HUES6 (cell line): Measurements from ENCODE around the gene SH3TC2.

Experiments used
- H3K27ac ChIP-seq: 2 replicates; pipeline ENCODE4 v1.7.0; 2013; ENCODE audit warnings: low read depth, mild to moderate bottlenecking, low read length, inconsistent platforms
- H3K27me3 ChIP-seq: 2 replicates; pipeline ENCODE4 v1.6.1; 2013; ENCODE audit warnings: low read length; ENCODE audit not compliant: control insufficient read depth, insufficient read depth
- H3K36me3 ChIP-seq: 2 replicates; pipeline ENCODE4 v1.6.1; 2013; ENCODE audit warnings: low read length; ENCODE audit not compliant: control insufficient read depth, insufficient read depth
- H3K4me1 ChIP-seq: 2 replicates; pipeline ENCODE4 v1.6.1; 2013; ENCODE audit warnings: low read length; ENCODE audit not compliant: control insufficient read depth, insufficient read depth
- H3K4me3 ChIP-seq: 2 replicates; pipeline ENCODE4 v1.5.1; 2013; ENCODE audit warnings: low read depth, low read length
- H3K9ac ChIP-seq: one replicate; pipeline ENCODE4 v1.6.1; 2013; ENCODE audit warnings: mild to moderate bottlenecking, low read length
- H3K9me3 ChIP-seq: 2 replicates; pipeline ENCODE4 v1.6.1; 2013; ENCODE audit warnings: low read depth, low read length; ENCODE audit not compliant: control insufficient read depth, insufficient read depth

The SH3TC2 gene

GRCh38 chr5:148972974-148973374 lies 89.9 kb downstream of the SH3TC2 start:
- Histone ChIP-seq H3K4me1 (peaks cover 22% of the 10 kb centered on the region), H3K9me3 (no peaks in the 10 kb centered on the region), H3K36me3 (no peaks in the 10 kb centered on the region), H3K9ac (no peak overlapping the region), H3K4me3 (no peak overlapping the region), H3K27ac (no peak overlapping the region), H3K27me3 (no peaks in the 10 kb centered on the region)

- H3K9me3 ChIP-seq, result no peaks in the 10 kb centered on the region
- peaks cover 21% of the 10 kb centered on the region for H3K4me1 ChIP-seq
Measured at GRCh38 chr5:148972396-148972795, 90.5 kb downstream of the SH3TC2 start.

GRCh38 chr5:148970876-148971275 lies 92.0 kb downstream of the SH3TC2 start:
- Histone ChIP-seq H3K27me3 (no peaks in the 10 kb centered on the region), H3K9me3 (no peaks in the 10 kb centered on the region), H3K9ac (no peak overlapping the region), H3K4me3 (no peak overlapping the region), H3K4me1 (peaks cover 10% of the 10 kb centered on the region; the same call in 1 of the 2 replicates), H3K27ac (no peak overlapping the region), H3K36me3 (no peaks in the 10 kb centered on the region)

More at GRCh38 chr5:148972396-148972795, 90.5 kb downstream of the SH3TC2 start:
- Histone ChIP-seq H3K4me3 (no peak overlapping the region), H3K36me3 (no peaks in the 10 kb centered on the region), H3K9ac (no peak overlapping the region), H3K27ac (no peak overlapping the region), H3K27me3 (no peaks in the 10 kb centered on the region)

GRCh38 chr5:148970228-148970627 lies 92.6 kb downstream of the SH3TC2 start:
- Histone ChIP-seq H3K9ac (no peak overlapping the region), H3K4me1 (peaks cover 10% of the 10 kb centered on the region; the same call in 1 of the 2 replicates), H3K9me3 (no peaks in the 10 kb centered on the region), H3K27me3 (no peaks in the 10 kb centered on the region), H3K4me3 (no peak overlapping the region), H3K27ac (no peak overlapping the region), H3K36me3 (no peaks in the 10 kb centered on the region)

GRCh38 chr5:148969291-148969690 lies 93.6 kb downstream of the SH3TC2 start:
- Histone ChIP-seq H3K9me3 (no peaks in the 10 kb centered on the region), H3K27ac (no peak overlapping the region), H3K36me3 (no peaks in the 10 kb centered on the region), H3K4me3 (no peak overlapping the region), H3K27me3 (no peaks in the 10 kb centered on the region), H3K9ac (no peak overlapping the region), H3K4me1 (peaks cover 10% of the 10 kb centered on the region; the same call in 1 of the 2 replicates)

- no peak overlapping the region for H3K9ac ChIP-seq
- H3K27me3 ChIP-seq, result no peaks in the 10 kb centered on the region
- H3K4me1 ChIP-seq, result peaks cover 6% of the 10 kb centered on the region; the same call in 1 of the 2 replicates
- H3K4me3 ChIP-seq, result no peak overlapping the region
- H3K27ac ChIP-seq, result no peak overlapping the region
- H3K9me3 ChIP-seq, result no peaks in the 10 kb centered on the region
- H3K36me3 ChIP-seq, result no peaks in the 10 kb centered on the region
Measured at GRCh38 chr5:148968311-148968710, 94.6 kb downstream of the SH3TC2 start.

GRCh38 chr5:148967783-148968182 lies 95.1 kb downstream of the SH3TC2 start:
- H3K9ac ChIP-seq, result no peak overlapping the region
- H3K27ac ChIP-seq, result no peak overlapping the region
- no peaks in the 10 kb centered on the region for H3K27me3 ChIP-seq
- H3K9me3 ChIP-seq, result no peaks in the 10 kb centered on the region
- peaks cover 3% of the 10 kb centered on the region; the same call in 1 of the 2 replicates for H3K4me1 ChIP-seq
- no peak overlapping the region for H3K4me3 ChIP-seq
- H3K36me3 ChIP-seq, result no peaks in the 10 kb centered on the region

- no peak overlapping the region for H3K9ac ChIP-seq
- H3K27ac ChIP-seq, result no peak overlapping the region
- no peaks in the 10 kb centered on the region; the same call in 1 of the 2 replicates for H3K4me1 ChIP-seq
- no peak overlapping the region for H3K4me3 ChIP-seq
- H3K36me3 ChIP-seq, result no peaks in the 10 kb centered on the region
- no peaks in the 10 kb centered on the region for H3K27me3 ChIP-seq
- H3K9me3 ChIP-seq, result no peaks in the 10 kb centered on the region
Measured at GRCh38 chr5:148966938-148967337, 95.9 kb downstream of the SH3TC2 start.

- no peaks in the 10 kb centered on the region; the same call in 1 of the 2 replicates for H3K4me1 ChIP-seq
- H3K4me3 ChIP-seq, result no peak overlapping the region
- no peaks in the 10 kb centered on the region for H3K27me3 ChIP-seq
- no peak overlapping the region for H3K9ac ChIP-seq
- H3K9me3 ChIP-seq, result no peaks in the 10 kb centered on the region
- no peak overlapping the region for H3K27ac ChIP-seq
- no peaks in the 10 kb centered on the region for H3K36me3 ChIP-seq
Measured at GRCh38 chr5:148966348-148966747, 96.5 kb downstream of the SH3TC2 start.

GRCh38 chr5:148965511-148966265 lies 97.2 kb downstream of the SH3TC2 start:
- Histone ChIP-seq H3K36me3 (no peaks in the 10 kb centered on the region), H3K27me3 (no peaks in the 10 kb centered on the region), H3K27ac (no peak overlapping the region), H3K4me3 (no peak overlapping the region), H3K4me1 (no peaks in the 10 kb centered on the region; the same call in 1 of the 2 replicates), H3K9me3 (no peaks in the 10 kb centered on the region), H3K9ac (no peak overlapping the region)

GRCh38 chr5:148963664-148964063 lies 99.2 kb downstream of the SH3TC2 start:
- no peaks in the 10 kb centered on the region for H3K4me1 ChIP-seq
- H3K4me3 ChIP-seq, result no peak overlapping the region
- H3K9ac ChIP-seq, result no peak overlapping the region
- H3K9me3 ChIP-seq, result no peaks in the 10 kb centered on the region
- H3K36me3 ChIP-seq, result no peaks in the 10 kb centered on the region
- H3K27me3 ChIP-seq, result no peaks in the 10 kb centered on the region
- H3K27ac ChIP-seq, result no peak overlapping the region
